ENCODE data around the gene ELMOD1.

The ELMOD1 gene

DNA sequence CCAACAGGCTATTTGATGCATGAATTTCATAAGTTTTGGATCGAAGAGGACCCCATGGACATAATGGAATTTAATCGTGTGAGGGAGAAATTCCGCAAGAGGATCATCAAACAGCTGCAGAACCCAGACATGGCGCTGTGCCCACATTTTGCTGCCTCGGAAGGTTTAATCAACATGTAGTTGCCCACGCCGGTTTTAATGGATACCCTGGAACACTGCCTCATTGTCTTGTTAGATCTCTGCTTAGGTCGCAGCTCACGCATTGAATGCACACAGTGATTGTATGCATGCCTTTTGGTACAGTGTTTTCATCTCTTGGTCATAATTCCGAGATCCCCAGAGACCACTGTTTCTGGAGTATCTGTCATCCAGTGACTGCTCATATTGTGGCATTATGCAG lies 74.1 kb downstream of the ELMOD1 start:
- Histone ChIP-seq H2BK120ac (ENCODE audit: low read depth, low read length) (no peak overlapping the region), H2AK5ac (ENCODE audit: low read length) (no peak overlapping the region), H3K9ac (ENCODE audit: low read length) (no peak overlapping the region), H4K5ac (ENCODE audit: low read length) (no peak overlapping the region), H3K79me1 (ENCODE audit: low read length) (no peaks in the 10 kb centered on the region), H3K4me2 (ENCODE audit: low read length) (no peak overlapping the region), H3K4me1 (ENCODE audit: control insufficient read depth, low read depth, low read length) (peaks cover 2% of the 10 kb centered on the region), H3K27ac (ENCODE audit: low read depth, low read length) (no peak overlapping the region), H3K36me3 (ENCODE audit: control insufficient read depth, insufficient read depth, low read length) (no peaks in the 10 kb centered on the region), H3K23ac (ENCODE audit: low read length) (no peak overlapping the region), H3K4ac (ENCODE audit: low read depth, low read length) (no peak overlapping the region), H3K56ac (ENCODE audit: low read length) (no peak overlapping the region), H3K27me3 (ENCODE audit: insufficient read depth, low read length, poor library complexity) (no peaks in the 10 kb centered on the region), H3K18ac (ENCODE audit: low read length) (no peak overlapping the region), H3K4me3 (ENCODE audit: low read length) (no peak overlapping the region), H3K79me2 (ENCODE audit: control insufficient read depth, insufficient read depth, low read length) (no peaks in the 10 kb centered on the region), H2BK5ac (ENCODE audit: low read length) (no peak overlapping the region), H2BK15ac (replicated peaks; ENCODE audit: low read depth) (no peak overlapping the region), H4K8ac (ENCODE audit: low read depth, low read length) (no peak overlapping the region)
- DNase-seq, result no peak
- WGBS (ENCODE audit: extremely low coverage, insufficient coverage, low lambda C conversion rate), result no CpG with 5 or more reads among the region's 10 CpGs

DNA sequence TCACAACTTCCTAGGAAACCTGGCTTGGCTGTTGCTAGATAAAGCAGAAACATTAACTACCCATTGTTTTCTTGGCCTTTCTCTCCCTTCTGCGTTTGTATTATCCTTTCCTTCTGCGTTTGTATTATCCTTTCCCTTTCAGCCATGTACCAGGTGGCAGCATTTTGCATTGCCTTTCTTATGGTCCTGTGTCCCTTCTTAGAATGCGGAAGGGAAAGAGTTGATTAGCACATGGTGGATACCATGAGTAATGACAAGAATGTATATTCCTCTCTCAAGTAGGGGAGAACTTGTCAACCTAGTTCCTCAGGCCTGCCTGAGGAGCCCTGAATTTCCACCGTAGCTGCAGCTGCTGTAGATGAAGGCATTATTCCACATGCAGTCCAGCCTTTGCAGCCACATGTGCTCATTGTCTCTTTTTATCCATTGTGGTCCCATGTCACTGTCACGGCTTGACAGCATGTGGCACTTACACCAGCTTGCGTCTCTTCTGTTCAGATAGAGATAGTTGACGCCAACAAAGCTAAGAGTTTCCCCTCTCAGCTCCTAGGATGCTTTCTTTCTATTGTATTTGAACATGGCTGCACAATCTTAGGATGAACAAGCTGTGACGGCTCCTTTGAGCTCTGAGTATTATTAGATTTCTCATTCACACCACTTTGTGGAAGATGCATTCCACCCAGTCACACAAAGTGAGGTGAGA lies 76.1 kb downstream of the ELMOD1 start:
- WGBS (ENCODE audit: extremely low coverage, insufficient coverage, low lambda C conversion rate), result no CpG with 5 or more reads among the region's 8 CpGs
- peaks cover 2% of the 10 kb centered on the region for H3K4me1 ChIP-seq (ENCODE audit: control insufficient read depth, low read depth, low read length)

DNA sequence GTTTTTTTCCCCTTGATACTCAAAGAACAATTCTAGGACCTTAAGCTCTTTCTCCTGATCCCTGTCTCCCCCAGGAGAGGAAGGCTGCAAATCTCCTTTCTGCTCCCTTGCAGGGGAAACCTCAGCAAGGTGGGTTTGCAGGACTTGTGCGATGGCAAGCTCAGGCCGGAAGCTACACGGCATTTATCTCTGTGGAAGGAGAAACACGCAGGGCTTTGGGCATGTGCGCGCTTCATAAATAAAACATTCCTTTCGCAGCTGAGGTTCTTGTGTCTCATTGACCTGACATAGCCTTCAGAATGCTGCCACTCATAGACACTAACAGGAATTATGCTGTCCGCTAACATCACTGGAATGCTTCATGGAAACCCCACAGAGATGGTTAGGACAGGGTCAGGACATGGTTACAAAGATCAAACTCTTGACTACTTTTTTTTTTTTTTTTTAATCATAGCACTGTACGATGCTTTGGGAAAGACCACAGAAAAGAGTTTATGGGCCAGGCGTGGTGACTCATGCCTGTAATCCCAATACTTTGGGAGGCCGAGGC lies 78.3 kb downstream of the ELMOD1 start:
- no CpG with 5 or more reads among the region's 11 CpGs for WGBS (ENCODE audit: extremely low coverage, insufficient coverage, low lambda C conversion rate)
- Histone ChIP-seq H2BK120ac (ENCODE audit: low read depth, low read length) (no peak overlapping the region), H3K27ac (ENCODE audit: low read depth, low read length) (no peak overlapping the region), H3K4me3 (ENCODE audit: low read length) (no peak overlapping the region), H3K79me2 (ENCODE audit: control insufficient read depth, insufficient read depth, low read length) (no peaks in the 10 kb centered on the region), H2AK5ac (ENCODE audit: low read length) (no peak overlapping the region), H4K5ac (ENCODE audit: low read length) (no peak overlapping the region), H3K36me3 (ENCODE audit: control insufficient read depth, insufficient read depth, low read length) (no peaks in the 10 kb centered on the region), H3K4ac (ENCODE audit: low read depth, low read length) (no peak overlapping the region), H3K23ac (ENCODE audit: low read length) (no peak overlapping the region), H3K56ac (ENCODE audit: low read length) (no peak overlapping the region), H3K9ac (ENCODE audit: low read length) (no peak overlapping the region), H3K79me1 (ENCODE audit: low read length) (no peaks in the 10 kb centered on the region), H3K4me2 (ENCODE audit: low read length) (no peak overlapping the region), H4K8ac (ENCODE audit: low read depth, low read length) (no peak overlapping the region), H3K27me3 (ENCODE audit: insufficient read depth, low read length, poor library complexity) (no peaks in the 10 kb centered on the region), H2BK15ac (replicated peaks; ENCODE audit: low read depth) (no peak overlapping the region), H2BK5ac (ENCODE audit: low read length) (no peak overlapping the region), H3K4me1 (ENCODE audit: control insufficient read depth, low read depth, low read length) (peaks cover 2% of the 10 kb centered on the region), H3K18ac (ENCODE audit: low read length) (no peak overlapping the region)
- DNase-seq, result no peak

More for the DNA sequence above, 76.1 kb downstream of the ELMOD1 start:
- Histone ChIP-seq H4K8ac (ENCODE audit: low read depth, low read length) (no peak overlapping the region), H3K36me3 (ENCODE audit: control insufficient read depth, insufficient read depth, low read length) (no peaks in the 10 kb centered on the region), H3K23ac (ENCODE audit: low read length) (no peak overlapping the region), H2BK5ac (ENCODE audit: low read length) (no peak overlapping the region), H3K56ac (ENCODE audit: low read length) (no peak overlapping the region), H2AK5ac (ENCODE audit: low read length) (no peak overlapping the region), H3K4me2 (ENCODE audit: low read length) (no peak overlapping the region), H3K79me1 (ENCODE audit: low read length) (no peaks in the 10 kb centered on the region), H3K4me3 (ENCODE audit: low read length) (no peak overlapping the region), H3K4ac (ENCODE audit: low read depth, low read length) (no peak overlapping the region), H2BK120ac (ENCODE audit: low read depth, low read length) (no peak overlapping the region), H3K18ac (ENCODE audit: low read length) (no peak overlapping the region), H3K9ac (ENCODE audit: low read length) (no peak overlapping the region), H4K5ac (ENCODE audit: low read length) (no peak overlapping the region), H3K27ac (ENCODE audit: low read depth, low read length) (no peak overlapping the region), H3K79me2 (ENCODE audit: control insufficient read depth, insufficient read depth, low read length) (no peaks in the 10 kb centered on the region), H2BK15ac (replicated peaks; ENCODE audit: low read depth) (no peak overlapping the region), H3K27me3 (ENCODE audit: insufficient read depth, low read length, poor library complexity) (no peaks in the 10 kb centered on the region)
- peak; percentile 22 for DNase-seq

DNA sequence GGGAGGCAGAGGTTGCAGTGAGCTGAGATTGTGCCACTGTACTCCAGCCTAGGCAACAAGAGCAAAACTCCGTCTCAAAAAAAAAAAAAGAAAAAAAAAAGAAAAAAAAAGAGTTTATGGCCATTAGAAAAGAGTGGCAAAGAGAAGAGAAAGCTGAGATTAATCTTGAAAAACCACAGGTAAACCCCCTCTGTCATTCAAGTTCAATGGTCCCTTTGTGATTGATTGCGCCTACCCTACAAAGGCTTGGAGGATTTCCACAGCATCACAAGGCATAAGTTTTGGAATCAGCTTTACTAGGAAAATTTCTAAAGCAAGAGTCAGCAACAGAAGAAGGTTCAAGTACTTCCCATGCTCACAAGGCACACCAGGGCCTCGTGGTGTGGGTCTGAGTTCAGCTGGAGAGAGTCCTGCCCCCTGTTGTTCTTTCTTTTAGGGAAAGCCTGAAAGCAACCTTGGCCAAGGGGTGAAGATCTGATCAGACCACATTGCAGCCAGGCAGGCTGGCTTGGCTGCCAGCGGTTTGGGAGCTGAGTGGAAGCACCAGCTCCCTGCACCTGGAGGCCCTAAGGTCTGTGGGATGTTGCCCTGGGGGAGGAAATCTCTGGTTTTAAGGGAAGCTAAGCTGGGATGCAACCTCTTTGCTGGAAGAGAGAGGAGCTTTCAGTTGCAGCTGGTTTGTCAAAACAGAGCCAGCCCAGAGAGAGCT lies 79.1 kb downstream of the ELMOD1 start:
- no peak overlapping the region for H3K23ac ChIP-seq (ENCODE audit: low read length)
- H2AK5ac ChIP-seq (ENCODE audit: low read length), result no peak overlapping the region
- H3K4me2 ChIP-seq (ENCODE audit: low read length), result no peak overlapping the region
- no peak overlapping the region for H3K18ac ChIP-seq (ENCODE audit: low read length)
- H3K79me1 ChIP-seq (ENCODE audit: low read length), result no peaks in the 10 kb centered on the region
- no peak overlapping the region for H3K9ac ChIP-seq (ENCODE audit: low read length)
- no peaks in the 10 kb centered on the region for H3K36me3 ChIP-seq (ENCODE audit: control insufficient read depth, insufficient read depth, low read length)
- H3K27me3 ChIP-seq (ENCODE audit: insufficient read depth, low read length, poor library complexity), result no peaks in the 10 kb centered on the region
- no peak overlapping the region for H3K56ac ChIP-seq (ENCODE audit: low read length)
- no peak overlapping the region for H2BK120ac ChIP-seq (ENCODE audit: low read depth, low read length)
- H3K27ac ChIP-seq (ENCODE audit: low read depth, low read length), result no peak overlapping the region
- H2BK5ac ChIP-seq (ENCODE audit: low read length), result no peak overlapping the region
- no CpG with 5 or more reads among the region's 4 CpGs for WGBS (ENCODE audit: extremely low coverage, insufficient coverage, low lambda C conversion rate)
- H4K8ac ChIP-seq (ENCODE audit: low read depth, low read length), result no peak overlapping the region
- H2BK15ac ChIP-seq (replicated peaks; ENCODE audit: low read depth), result no peak overlapping the region
- H3K4me3 ChIP-seq (ENCODE audit: low read length), result no peak overlapping the region
- H3K79me2 ChIP-seq (ENCODE audit: control insufficient read depth, insufficient read depth, low read length), result no peaks in the 10 kb centered on the region
- no peak overlapping the region for H3K4ac ChIP-seq (ENCODE audit: low read depth, low read length)
- peak; percentile 9 for DNase-seq
- H4K5ac ChIP-seq (ENCODE audit: low read length), result no peak overlapping the region
- H3K4me1 ChIP-seq (ENCODE audit: control insufficient read depth, low read depth, low read length), result peaks cover 2% of the 10 kb centered on the region

DNA sequence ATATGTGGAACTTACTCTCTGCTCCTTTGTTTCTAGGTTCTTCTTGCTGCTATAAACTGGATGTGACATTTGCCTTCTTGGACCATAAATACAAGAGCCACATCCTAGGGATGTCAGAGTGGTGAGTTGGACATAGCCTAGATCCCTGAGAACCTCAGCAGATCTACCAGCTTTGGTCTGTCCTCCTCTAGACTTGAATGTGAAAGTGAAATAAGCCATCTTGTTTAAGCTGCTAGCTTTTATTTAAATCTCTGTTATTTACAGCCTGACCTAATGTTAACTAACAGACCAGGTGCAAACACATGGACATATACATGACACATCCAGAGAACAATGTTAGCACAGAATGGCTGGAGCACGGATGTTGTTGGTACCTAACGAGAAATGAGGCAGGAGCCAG lies 85.0 kb downstream of the ELMOD1 start:
- Histone ChIP-seq H3K56ac (ENCODE audit: low read length) (no peak overlapping the region), H3K18ac (ENCODE audit: low read length) (no peak overlapping the region), H3K79me2 (ENCODE audit: control insufficient read depth, insufficient read depth, low read length) (no peaks in the 10 kb centered on the region), H3K79me1 (ENCODE audit: low read length) (no peaks in the 10 kb centered on the region), H2BK120ac (ENCODE audit: low read depth, low read length) (no peak overlapping the region), H3K23ac (ENCODE audit: low read length) (no peak overlapping the region), H3K4ac (ENCODE audit: low read depth, low read length) (no peak overlapping the region), H3K4me2 (ENCODE audit: low read length) (no peak overlapping the region), H2AK5ac (ENCODE audit: low read length) (no peak overlapping the region), H3K27ac (ENCODE audit: low read depth, low read length) (no peak overlapping the region), H2BK15ac (replicated peaks; ENCODE audit: low read depth) (no peak overlapping the region), H3K27me3 (ENCODE audit: insufficient read depth, low read length, poor library complexity) (no peaks in the 10 kb centered on the region), H4K8ac (ENCODE audit: low read depth, low read length) (no peak overlapping the region), H3K4me1 (ENCODE audit: control insufficient read depth, low read depth, low read length) (no peaks in the 10 kb centered on the region), H2BK5ac (ENCODE audit: low read length) (no peak overlapping the region), H3K36me3 (ENCODE audit: control insufficient read depth, insufficient read depth, low read length) (no peaks in the 10 kb centered on the region), H4K5ac (ENCODE audit: low read length) (no peak overlapping the region), H3K9ac (ENCODE audit: low read length) (no peak overlapping the region), H3K4me3 (ENCODE audit: low read length) (no peak overlapping the region)
- DNase-seq, result no peak
- no CpG with 5 or more reads among the region's 2 CpGs for WGBS (ENCODE audit: extremely low coverage, insufficient coverage, low lambda C conversion rate)
